Vagina (tissue), 2 donors: ENCODE data around the gene MYRF. TPM values are rescaled to one million over a fixed set of nuclear protein-coding genes. Genes with fewer than 3 reads are reported as not detected.

Experiments used
- DNase-seq, 2 donors: peaks; one replicate each; pipeline ENCODE4 v3.0.0-alpha.2; 2017; ENCODE audit errors: extremely low spot score in 2 of 2
- H3K27ac ChIP-seq: fragments of 200-600 bp; sonication (generic); one replicate; pipeline ENCODE4 v1.5.1; 2019
- H3K27me3 ChIP-seq: fragments of 200-600 bp; sonication (generic); one replicate; pipeline ENCODE4 v1.5.1; 2019
- H3K36me3 ChIP-seq, 2 donors: fragments of 200-600 bp; sonication (generic); one replicate each; pipeline ENCODE4 v1.5.1; 2017 to 2019
- H3K4me1 ChIP-seq: fragments of 200-600 bp; sonication (generic); one replicate; pipeline ENCODE4 v1.5.1; 2019
- H3K4me3 ChIP-seq, 2 donors: fragments of 200-600 bp; sonication (generic); 1 replicate in 1 of 2; 2 replicates in 1 of 2; pipeline ENCODE4 v1.5.1; 2016 to 2019
- H3K9me3 ChIP-seq: fragments of 200-600 bp; sonication (generic); one replicate; pipeline ENCODE4 v1.5.1; 2019
- POLR2A ChIP-seq, 2 donors: fragments of 450-650 bp; IDR thresholded peaks; one replicate each; pipeline ENCODE4 v1.6.1; 2017; ENCODE audit warnings: antibody characterized with exemption in 2 of 2, mild to moderate bottlenecking in 2 of 2, moderate library complexity in 2 of 2
- POLR2AphosphoS5 ChIP-seq, 2 donors: sonication (generic); formaldehyde crosslinking; IDR thresholded peaks; one replicate each; pipeline ENCODE4 v1.9.0; 2017; ENCODE audit warnings: antibody characterized with exemption in 2 of 2, mild to moderate bottlenecking in 2 of 2, low read depth in 1 of 2; ENCODE audit not compliant: insufficient read depth in 1 of 2
- intact Hi-C: fragments of 100-400 bp; cut with DNase I; formaldehyde crosslinking; loops from one replicate; pipeline ENCODE4 v1.15.1; 2023
- total RNA-seq: library from RNA; depleted of rRNA; stranded (reverse); fragments of >200 nt; gene quantifications from one replicate; pipeline ENCODE4 v1.2.3, GENCODE V29; 2016
- TF ChIP-seq, protein P1 (sequence below), 3 experiments: fragments of 450-650 bp in 2 of 3; fragments of 200-600 bp in 1 of 3; sonication (generic) in 1 of 3; IDR thresholded peaks; one replicate each; pipeline ENCODE4 v1.5.1; 2017 to 2019; ENCODE audit warnings: antibody characterized with exemption in 3 of 3, mild to moderate bottlenecking in 2 of 3, moderate library complexity in 2 of 3

The MYRF gene
- total RNA-seq, 1 donor from 2014 or later: 0.25 TPM

DNA sequence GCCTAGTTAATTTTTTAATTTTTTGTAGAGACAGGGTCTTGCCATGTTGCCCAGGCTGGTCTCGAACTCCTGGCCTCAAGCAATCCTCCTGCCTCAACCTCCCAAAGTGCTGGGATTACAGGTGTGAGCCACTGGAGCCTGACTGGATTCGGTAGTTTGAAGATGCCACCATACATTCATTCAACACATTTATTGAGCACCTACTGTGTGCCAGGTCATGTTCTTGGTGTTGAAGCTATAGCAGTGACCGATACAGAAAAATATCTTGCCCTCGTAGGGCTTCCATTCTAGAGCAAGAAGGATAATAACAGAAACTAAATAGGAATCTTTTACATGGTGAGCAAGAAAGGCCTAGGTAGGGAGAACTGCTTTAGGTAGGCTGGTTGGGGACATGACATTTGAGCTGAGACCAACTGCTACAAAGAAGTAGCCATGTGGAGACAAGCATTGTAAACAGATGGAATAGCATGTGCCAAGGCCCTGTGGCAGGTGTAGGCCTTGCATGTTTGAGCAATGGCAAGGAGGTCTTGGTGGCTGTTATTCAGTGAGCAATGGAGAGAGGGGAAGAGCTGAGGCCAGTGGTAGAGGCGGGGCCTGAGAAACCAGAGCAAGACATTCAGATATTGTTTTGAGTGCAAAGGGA, 1.7 kb upstream of the MYRF start:
- intact Hi-C loops: no loop called here
- Histone ChIP-seq H3K9me3 (no peaks in the 10 kb centered on the region), H3K4me1 (peaks cover 10% of the 10 kb centered on the region), H3K27me3 (no peaks in the 10 kb centered on the region), H3K4me3 (no peak overlapping the region), H3K36me3 (no peaks in the 10 kb centered on the region), H3K27ac (no peak overlapping the region)
- DNase-seq: no peak
- no peak for TF ChIP-seq POLR2A (IDR thresholded peaks at IDR 0.05)
- TF ChIP-seq POLR2AphosphoS5 (IDR thresholded peaks at IDR 0.05; ENCODE audit: insufficient read depth in 1 of 2, low read depth in 1 of 2): no peak
- TF ChIP-seq, protein P1, sequence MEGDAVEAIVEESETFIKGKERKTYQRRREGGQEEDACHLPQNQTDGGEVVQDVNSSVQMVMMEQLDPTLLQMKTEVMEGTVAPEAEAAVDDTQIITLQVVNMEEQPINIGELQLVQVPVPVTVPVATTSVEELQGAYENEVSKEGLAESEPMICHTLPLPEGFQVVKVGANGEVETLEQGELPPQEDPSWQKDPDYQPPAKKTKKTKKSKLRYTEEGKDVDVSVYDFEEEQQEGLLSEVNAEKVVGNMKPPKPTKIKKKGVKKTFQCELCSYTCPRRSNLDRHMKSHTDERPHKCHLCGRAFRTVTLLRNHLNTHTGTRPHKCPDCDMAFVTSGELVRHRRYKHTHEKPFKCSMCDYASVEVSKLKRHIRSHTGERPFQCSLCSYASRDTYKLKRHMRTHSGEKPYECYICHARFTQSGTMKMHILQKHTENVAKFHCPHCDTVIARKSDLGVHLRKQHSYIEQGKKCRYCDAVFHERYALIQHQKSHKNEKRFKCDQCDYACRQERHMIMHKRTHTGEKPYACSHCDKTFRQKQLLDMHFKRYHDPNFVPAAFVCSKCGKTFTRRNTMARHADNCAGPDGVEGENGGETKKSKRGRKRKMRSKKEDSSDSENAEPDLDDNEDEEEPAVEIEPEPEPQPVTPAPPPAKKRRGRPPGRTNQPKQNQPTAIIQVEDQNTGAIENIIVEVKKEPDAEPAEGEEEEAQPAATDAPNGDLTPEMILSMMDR (IDR thresholded peaks at IDR 0.05): no peak

DNA sequence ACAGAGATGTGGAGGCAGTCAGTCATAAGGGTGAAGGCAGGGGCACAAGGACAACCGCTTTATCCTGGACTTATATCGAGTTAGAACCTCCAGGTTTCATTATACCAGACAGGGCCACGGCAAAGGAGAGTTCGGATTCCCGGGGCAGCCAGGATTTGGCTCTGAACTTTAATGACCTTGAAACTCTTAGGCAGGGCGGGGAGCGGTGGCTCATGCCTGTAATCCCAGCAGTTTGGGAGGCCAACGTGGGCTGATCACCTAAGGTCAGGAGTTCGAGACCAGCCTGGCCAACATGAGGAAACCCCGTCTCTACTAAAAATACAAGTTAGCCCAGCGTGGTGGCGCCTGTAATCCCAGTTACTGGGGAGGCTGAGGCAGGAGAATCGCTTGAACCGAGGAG, 1.1 kb upstream of the MYRF start:
- Histone ChIP-seq H3K4me3 (no peak overlapping the region), H3K4me1 (peaks cover 10% of the 10 kb centered on the region), H3K36me3 (no peaks in the 10 kb centered on the region), H3K27ac (no peak overlapping the region), H3K27me3 (no peaks in the 10 kb centered on the region), H3K9me3 (no peaks in the 10 kb centered on the region)
- TF ChIP-seq, protein P1 (IDR thresholded peaks at IDR 0.05): no peak
- TF ChIP-seq POLR2A (IDR thresholded peaks at IDR 0.05) (no peak), POLR2AphosphoS5 (IDR thresholded peaks at IDR 0.05; ENCODE audit: insufficient read depth in 1 of 2, low read depth in 1 of 2) (no peak)
- intact Hi-C loops: no loop called here
- no peak for DNase-seq

DNA sequence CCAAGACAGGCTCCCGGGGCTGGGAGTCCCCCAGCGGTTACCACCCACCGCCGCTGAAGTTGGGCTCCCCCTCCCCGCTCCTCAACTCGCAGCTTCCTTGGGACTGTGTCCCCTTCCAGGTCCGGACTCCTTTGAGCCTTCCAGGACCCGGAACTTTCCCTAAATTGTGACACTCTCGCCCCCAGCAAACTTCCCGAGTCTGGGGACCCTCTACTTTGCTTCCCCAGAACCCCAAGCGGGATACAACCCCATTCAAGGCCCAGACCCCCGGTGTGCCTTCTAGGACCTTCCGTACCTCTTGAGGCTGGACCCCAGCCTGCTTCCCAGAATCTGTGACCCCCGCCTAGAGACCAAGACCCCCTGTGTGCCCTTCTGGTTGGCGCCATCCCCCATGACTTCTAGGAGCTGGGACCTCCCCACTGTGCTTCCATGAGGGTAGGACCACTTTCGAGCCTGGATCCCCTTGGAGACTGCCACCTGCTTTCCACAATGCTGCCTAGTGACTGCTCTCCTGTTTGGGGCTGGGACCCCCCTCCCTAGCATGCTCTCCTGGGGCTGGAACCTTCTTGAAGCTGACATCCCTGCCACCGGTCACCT, 587 bp downstream of the MYRF start:
- Histone ChIP-seq H3K4me1 (peaks cover 7% of the 10 kb centered on the region), H3K4me3 (peak overlapping the region; percentile 38 to 55), H3K27me3 (no peaks in the 10 kb centered on the region), H3K9me3 (no peaks in the 10 kb centered on the region), H3K27ac (no peak overlapping the region), H3K36me3 (no peaks in the 10 kb centered on the region)
- intact Hi-C loops: no loop called here
- DNase-seq: no peak
- TF ChIP-seq POLR2A (IDR thresholded peaks at IDR 0.05): no peak

DNA sequence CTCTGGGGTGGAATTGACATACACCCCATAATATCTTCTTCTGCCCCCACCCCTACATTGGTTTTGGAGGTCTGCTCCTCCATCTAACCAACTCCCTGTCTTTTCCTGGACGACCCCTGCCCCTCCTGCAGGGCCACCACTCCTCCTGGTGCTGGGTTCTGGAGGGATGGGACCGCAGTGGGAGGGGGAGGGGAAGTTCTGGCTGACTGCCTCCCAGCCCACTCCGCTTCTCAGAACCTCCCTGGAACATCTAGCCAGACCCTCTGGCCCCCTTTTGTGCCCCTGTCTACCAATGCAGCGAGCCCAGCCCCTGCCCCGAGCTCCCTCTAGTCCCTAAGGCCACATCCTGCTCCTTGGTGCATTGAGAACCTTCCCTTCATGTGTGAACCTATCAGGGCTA, 1.2 kb downstream of the MYRF start:
- intact Hi-C loops: no loop called here
- TF ChIP-seq, protein P1 (IDR thresholded peaks at IDR 0.05): no peak
- TF ChIP-seq POLR2AphosphoS5 (IDR thresholded peaks at IDR 0.05; ENCODE audit: insufficient read depth in 1 of 2, low read depth in 1 of 2) (no peak), POLR2A (IDR thresholded peaks at IDR 0.05) (no peak)
- no peak overlapping the region for H3K27ac ChIP-seq
- H3K4me1 ChIP-seq: peaks cover 6% of the 10 kb centered on the region
- no peaks in the 10 kb centered on the region for H3K9me3 ChIP-seq
- H3K36me3 ChIP-seq: no peaks in the 10 kb centered on the region
- no peak for DNase-seq
- H3K27me3 ChIP-seq: no peaks in the 10 kb centered on the region
- no peak overlapping the region for H3K4me3 ChIP-seq

DNA sequence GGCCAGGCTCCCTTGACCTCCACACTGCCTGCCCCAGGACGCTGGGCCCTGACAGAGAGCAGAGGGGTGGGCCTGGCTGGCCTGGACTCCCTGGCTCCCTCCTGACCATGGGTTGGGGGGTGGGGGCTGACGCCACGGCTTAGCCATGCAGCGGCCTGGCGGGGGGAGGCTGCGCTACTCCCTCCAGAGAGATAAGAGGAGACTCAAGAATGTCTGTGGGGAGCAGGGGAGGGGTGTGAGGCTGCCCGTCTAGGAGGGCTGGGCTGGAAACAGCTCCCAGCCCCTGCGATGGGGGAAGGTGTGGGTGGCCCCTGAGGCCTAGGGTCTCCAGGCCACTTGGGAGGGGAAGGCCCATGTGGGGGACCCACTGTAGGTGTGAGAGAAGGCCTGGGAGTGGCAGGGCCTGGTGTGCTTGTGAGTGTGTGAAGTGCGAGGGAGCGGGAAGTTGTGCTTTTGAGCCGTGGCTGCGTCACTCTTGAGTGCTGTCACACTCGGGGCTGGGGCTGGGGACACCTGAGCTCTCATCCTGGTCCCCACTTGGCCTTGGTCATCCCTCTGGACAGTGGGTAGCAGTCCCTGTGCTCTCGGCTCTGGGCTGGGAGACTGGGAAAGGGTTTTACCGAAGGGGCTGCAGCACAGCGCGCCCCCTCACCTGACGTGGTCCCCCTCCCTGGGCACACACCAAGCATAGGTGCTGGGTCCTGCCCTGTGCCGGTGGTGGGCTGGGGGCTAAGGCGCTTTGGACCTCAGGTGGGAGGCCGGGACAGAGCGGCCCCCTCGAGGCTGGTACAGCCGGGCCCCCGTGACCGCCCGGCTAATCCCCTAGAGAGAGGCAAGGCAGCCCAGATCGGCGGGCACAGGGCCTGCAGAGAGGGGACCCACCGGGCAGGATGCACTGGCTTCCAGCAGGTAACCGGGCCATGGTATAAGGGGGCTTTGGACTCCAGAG, 2.4 kb downstream of the MYRF start:
- Histone ChIP-seq H3K27ac (no peak overlapping the region), H3K27me3 (no peaks in the 10 kb centered on the region)
- intact Hi-C loops: no loop called here

More for the DNA sequence above, 2.4 kb downstream of the MYRF start:
- Histone ChIP-seq H3K36me3 (no peaks in the 10 kb centered on the region), H3K9me3 (no peaks in the 10 kb centered on the region), H3K4me3 (no peak overlapping the region), H3K4me1 (peaks cover 6% of the 10 kb centered on the region)
- TF ChIP-seq, protein P1 (IDR thresholded peaks at IDR 0.05): no peak
- TF ChIP-seq POLR2A (IDR thresholded peaks at IDR 0.05): no peak
- TF ChIP-seq POLR2AphosphoS5 (IDR thresholded peaks at IDR 0.05; ENCODE audit: insufficient read depth in 1 of 2, low read depth in 1 of 2): no peak
- no peak for DNase-seq
